ENCODE measurements around the gene CD44.

Gene CD44

DNA sequence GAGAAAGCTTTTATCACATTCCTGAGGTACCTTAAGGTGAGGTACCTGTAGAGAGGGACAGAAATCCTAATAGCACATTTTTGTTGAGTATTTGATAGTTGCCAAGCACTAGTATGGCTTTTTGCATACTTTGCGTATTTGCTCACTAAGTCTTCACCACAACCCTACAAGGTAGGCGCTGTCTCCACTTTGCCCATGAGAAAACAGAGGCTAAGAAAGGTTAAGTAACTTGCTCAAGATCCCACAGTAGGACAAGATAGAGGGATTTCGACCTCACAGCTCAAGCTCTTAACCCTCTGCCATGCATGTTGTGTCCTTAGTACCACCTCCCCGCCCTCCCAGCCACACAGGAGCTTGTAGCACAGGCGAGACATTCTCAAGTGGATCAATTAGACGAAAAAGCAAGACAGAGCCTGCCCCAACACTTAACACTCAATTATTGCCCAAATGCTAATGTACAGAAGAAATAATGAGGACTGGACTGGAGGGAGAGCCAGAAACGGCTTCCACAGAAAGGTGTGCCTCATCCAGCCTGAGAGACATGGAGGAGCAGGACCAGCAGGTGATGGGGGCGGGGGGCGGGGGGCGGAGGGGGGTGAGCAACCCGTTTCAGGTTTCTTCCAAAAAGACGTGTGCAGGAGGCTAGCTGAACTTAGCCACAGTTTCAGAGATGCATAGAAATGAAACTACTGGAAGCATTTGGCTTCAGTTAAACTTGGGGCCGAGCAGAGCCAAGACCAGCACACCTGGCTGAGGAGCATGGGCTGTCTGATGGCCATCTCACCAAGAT is 26.7 kb upstream of the CD44 start:
- peak; percentile 99 for DNase-seq

DNA sequence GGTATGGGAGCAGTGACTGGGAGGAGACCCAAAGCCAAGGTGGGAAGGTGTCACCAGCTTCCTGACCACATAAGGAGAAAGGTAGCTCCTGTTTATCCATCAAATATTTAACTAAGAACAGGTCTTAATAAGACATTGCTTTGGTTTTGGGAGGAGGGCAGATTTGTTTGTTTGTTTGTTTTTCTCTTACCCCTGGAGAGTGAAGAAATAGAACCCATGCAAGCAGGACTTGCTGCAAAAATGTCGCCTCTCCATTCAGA is 26.2 kb upstream of the CD44 start:
- no peak for DNase-seq

- DNase-seq, result no peak
These were observed 23.9 kb upstream of the CD44 start for GRCh38 chr11:35114906-35115687.

DNA sequence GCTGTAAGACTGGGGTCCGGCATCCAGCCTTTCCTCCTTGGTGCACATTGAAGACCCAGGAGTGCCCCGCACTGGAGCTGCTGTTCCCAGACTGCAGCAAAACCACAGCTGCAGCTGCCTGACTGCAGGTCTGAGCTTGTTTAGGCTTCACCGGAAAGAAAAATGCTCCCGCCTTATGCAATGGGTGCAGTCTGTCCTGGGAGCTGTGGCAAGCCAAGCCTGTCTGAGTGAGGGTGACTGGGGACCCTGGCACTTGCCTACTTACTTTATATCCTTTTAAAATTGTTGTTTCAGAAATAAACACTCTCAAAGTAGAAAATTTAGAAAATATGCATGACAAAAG is 23.3 kb upstream of the CD44 start:
- DNase-seq, result peak; percentile 30

- no peak for DNase-seq
These were observed 22.7 kb upstream of the CD44 start for GRCh38 chr11:35116245-35116644.

- DNase-seq, result peak; percentile 9
These were observed 22.0 kb upstream of the CD44 start for GRCh38 chr11:35116762-35117640.

DNA sequence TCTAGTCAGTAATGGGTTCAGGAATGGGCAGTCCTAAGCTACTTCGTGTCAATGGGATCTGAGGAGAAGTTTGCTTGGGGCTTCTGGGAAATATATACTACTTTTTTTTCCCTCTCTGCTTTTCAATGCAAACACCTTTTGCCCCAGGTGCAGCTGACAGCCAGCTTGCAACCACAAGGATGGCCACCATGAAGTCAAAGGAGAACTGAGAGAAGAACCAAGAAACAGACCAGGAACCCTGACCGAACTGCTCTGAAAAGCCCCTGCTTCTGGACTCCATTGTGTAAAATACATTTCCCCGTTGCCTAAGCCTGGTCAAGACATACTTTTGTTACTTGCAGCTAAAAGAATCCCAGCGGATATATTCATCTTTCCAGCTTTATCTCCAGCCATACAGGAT is 20.1 kb upstream of the CD44 start:
- no peak for DNase-seq

GRCh38 chr11:35121326-35121865 is 17.6 kb upstream of the CD44 start:
- DNase-seq, result no peak

DNA sequence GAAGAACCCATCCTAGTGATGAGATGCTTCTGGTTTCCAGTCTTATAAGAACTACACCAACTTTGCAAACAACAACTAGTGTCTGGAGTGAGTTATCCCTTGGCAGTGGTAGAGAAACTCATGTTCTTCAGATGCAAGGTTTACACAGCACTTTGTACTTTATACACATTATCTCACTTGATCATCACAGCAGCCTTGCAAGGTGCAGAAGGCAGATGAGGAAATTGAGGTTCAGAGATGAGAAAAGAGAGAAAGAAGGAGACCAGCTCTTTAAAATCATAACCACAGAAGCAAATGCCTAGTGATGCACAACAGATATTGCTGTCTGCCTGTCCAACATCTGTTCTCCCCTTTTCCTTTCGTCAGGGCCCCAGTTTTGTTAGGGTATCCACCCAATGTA is 16.7 kb upstream of the CD44 start:
- DNase-seq, result no peak

DNA sequence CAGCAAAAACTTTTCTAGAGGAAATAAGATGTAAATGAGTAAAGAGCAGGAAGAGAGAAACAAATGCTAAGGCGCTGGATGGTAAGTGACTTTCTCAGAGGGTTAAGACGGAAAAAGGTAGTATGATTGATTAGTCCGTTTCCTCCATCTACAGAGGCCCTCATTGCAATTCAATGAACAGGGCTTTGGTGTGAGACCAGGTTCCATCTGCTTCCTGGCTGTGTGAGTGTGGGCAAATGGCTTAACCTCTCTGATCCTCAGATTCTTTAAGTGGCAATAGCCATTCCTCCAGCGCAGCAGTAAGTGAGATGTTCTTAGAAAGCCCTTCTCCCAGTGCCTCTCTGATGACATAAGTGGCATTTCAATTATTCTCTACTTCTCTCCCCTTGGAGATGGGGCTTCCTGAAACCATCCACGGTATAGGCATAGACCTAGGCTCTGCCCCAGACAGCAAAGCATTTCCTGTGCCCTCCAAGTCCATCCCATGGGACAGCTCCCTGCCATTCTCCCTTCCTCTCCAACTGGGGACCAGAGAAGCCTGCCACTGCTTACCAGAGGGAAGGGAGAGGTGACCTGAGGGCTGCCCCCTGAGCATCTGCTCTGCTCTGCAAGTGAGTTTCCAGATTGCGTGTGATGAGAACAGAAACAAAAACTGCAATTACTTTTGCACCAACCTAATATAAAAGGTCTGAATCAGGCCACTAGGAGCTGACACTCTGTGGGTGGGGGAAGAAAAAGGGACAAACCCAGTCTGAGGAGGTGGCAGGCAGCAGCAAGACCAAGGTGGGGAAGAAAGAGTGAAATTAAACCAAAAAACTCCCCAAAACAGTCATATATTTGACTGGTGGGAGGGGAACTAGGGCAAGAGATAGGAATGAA is 12.7 kb upstream of the CD44 start:
- DNase-seq, result no peak

DNA sequence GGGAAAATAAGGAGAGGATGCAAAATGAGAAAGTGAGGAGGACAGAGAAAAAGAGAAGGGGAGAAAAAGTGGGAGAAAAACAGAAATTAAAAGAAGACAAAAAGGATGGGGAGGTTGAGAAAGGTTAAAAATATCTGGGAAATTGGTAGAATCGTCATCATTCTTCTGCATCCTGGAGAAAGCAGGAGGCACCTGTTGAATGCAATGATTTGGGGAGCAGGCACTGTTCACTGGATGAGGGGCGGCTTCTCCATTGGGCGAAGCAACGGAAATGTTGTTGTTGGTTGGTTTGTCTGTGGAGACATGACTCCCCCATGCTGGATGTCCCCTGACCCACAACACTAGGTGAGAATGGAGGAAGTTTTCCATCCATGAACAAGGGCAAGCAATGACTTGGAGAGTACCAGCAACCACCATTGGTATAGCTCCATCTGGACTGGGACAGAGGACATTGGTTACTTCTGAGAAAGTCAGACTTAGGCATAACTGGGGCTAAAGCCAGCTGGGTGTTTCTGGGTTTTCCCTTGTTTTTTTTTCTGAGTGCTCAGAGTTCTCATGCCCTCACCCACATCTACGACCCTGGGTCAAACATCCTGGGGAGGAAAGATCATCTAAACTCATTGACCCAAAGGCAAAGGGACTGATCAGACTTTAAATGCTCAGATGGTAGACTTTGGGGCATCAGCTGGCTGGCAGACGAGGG is 11.9 kb upstream of the CD44 start:
- DNase-seq, result no peak

GRCh38 chr11:35127619-35128018 is 11.4 kb upstream of the CD44 start:
- no peak for DNase-seq

- DNase-seq, result no peak
These were observed 7.9 kb upstream of the CD44 start for GRCh38 chr11:35131094-35131493.

GRCh38 chr11:35131886-35132285 is 7.1 kb upstream of the CD44 start:
- no peak for DNase-seq

DNA sequence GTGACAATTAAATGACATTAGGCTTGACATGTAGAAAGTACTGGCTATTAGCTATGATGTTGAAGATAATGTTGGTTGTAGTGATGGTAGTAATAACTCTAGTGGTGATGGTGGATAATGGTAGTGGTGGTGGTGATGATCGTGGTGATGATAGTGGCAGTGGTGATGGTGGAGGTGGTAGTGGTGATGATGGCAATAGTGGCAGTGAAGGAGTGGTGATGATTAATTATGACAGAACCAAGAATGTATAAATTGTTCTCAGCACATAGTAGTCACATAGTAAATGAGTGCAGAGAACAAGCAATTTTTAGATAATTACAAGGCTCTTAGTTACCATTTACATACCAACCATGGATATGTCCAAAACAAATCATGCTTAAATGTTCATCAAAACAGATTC is 5.3 kb upstream of the CD44 start:
- no peak for DNase-seq

DNA sequence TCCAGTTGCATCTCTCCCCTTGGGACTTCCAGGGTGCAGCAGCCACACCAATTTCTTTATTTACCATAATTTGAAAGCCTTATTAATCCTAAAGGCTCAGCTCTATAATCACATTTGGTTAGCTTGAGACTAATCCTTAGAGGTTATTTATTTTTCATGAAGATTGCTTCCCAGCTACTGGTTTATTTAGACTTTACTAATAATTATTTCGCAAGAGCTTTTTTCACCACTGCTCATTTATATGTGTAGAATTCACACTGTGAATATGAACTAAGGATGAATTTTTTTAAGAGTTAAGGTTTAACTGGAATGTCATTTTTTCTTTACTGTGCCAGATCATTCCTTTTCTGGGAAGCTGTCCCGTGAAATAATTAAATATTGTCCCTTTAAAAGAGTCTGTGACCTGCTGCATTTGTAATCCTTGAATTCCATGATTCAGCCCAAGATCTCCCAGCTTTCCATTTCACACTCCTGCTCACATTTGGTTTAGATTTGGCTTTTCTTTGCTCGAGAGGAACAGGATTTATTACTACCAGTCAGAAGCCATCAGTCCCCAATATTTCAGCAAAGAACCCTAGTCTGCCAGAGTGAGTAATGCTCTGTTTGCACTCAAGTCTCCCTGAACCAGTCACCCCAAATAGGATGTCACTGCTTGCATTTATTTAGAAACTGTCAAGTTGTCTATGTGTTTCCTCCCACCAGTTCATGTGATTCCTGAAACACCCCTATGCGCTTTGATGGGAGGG is 4.4 kb upstream of the CD44 start:
- DNase-seq, result no peak

- DNase-seq, result no peak
These were observed 3.7 kb upstream of the CD44 start for GRCh38 chr11:35135222-35135621.

- DNase-seq, result no peak
These were observed 2.7 kb upstream of the CD44 start for GRCh38 chr11:35136311-35136710.

DNA sequence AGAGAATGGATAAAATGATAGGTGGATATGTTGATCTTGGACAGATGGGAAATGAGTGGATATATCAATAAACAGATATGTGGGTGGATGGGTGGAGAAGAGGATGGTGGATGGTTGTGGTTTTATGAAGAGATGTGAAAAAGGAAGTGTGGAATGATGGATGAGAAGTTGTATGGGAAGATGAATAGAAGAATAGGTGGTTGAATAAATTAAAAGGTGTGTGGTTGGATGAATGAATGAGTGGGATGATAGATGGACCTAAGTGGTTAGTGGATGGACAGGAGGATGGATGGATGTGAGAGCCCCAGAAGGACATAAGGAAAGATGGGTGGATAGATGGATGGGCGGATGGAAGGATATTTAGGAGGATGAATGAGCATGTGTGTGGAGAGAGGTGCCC is 913 bp upstream of the CD44 start:
- no peak for DNase-seq

GRCh38 chr11:35138606-35138942 is 397 bp upstream of the CD44 start:
- no peak for DNase-seq

- no peak for DNase-seq
These were observed 831 bp downstream of the CD44 start for GRCh38 chr11:35139722-35140282.
